BE2C (cell line): ENCODE data around the gene CHD1L.
"Not testable (repeated sequence)": the region's sequence is repeated elsewhere in the genome, so short reads cannot be mapped to it uniquely, and the experiment has no call there.

Experiments
- DNase-seq: peaks from one replicate; pipeline ENCODE4 v3.0.0-alpha.2; 2020
- H3K27me3 ChIP-seq: fragments of 250-450 bp; sonication (Bioruptor Pico); 2 replicates; pipeline ENCODE4 v1.5.1; 2020; ENCODE audit warnings: mild to moderate bottlenecking
- H3K36me3 ChIP-seq: fragments of 250-450 bp; sonication (Bioruptor Pico); 2 replicates; pipeline ENCODE4 v1.5.1; 2020; ENCODE audit warnings: mild to moderate bottlenecking
- H3K4me1 ChIP-seq: fragments of 250-450 bp; sonication (Bioruptor Pico); 2 replicates; pipeline ENCODE4 v1.5.1; 2020
- H3K4me3 ChIP-seq: 2 replicates; pipeline ENCODE4 v1.5.1; 2011; ENCODE audit warnings: low read depth, low read length
- H3K9me3 ChIP-seq: fragments of 250-450 bp; sonication (Bioruptor Pico); 2 replicates; pipeline ENCODE4 v1.5.1; 2020
- CTCF ChIP-seq: IDR thresholded peaks from 2 replicates; pipeline ENCODE4 v1.5.1; 2012; ENCODE audit warnings: mild to moderate bottlenecking, low read depth, low read length

CHD1L gene

GRCh38 chr1:147287133-147287865 is 44.8 kb downstream of the CHD1L start:
- Histone ChIP-seq H3K4me3 (no peak overlapping the region), H3K4me1 (no peaks in the 10 kb centered on the region), H3K36me3 (peaks cover 54% of the 10 kb centered on the region), H3K9me3 (no peaks in the 10 kb centered on the region), H3K27me3 (no peaks in the 10 kb centered on the region)
- no peak for TF ChIP-seq CTCF
- DNase-seq = no peak

GRCh38 chr1:147292012-147292411 is 49.5 kb downstream of the CHD1L start:
- no peaks in the 10 kb centered on the region for H3K4me1 ChIP-seq
- no peaks in the 10 kb centered on the region for H3K9me3 ChIP-seq
- DNase-seq = no peak
- peaks cover 64% of the 10 kb centered on the region for H3K36me3 ChIP-seq
- no peak overlapping the region for H3K4me3 ChIP-seq
- TF ChIP-seq CTCF = no peak
- no peaks in the 10 kb centered on the region for H3K27me3 ChIP-seq

GRCh38 chr1:147292631-147293251 is 50.3 kb downstream of the CHD1L start:
- TF ChIP-seq CTCF = no peak
- no peak for DNase-seq
- no peak overlapping the region for H3K4me3 ChIP-seq
- no peaks in the 10 kb centered on the region for H3K9me3 ChIP-seq
- no peaks in the 10 kb centered on the region for H3K4me1 ChIP-seq
- no peaks in the 10 kb centered on the region for H3K27me3 ChIP-seq
- H3K36me3 ChIP-seq = peaks cover 57% of the 10 kb centered on the region

- Histone ChIP-seq H3K4me3 (no peak overlapping the region), H3K36me3 (peaks cover 28% of the 10 kb centered on the region), H3K4me1 (no peaks in the 10 kb centered on the region), H3K27me3 (no peaks in the 10 kb centered on the region), H3K9me3 (no peaks in the 10 kb centered on the region)
- no peak for TF ChIP-seq CTCF
- DNase-seq = no peak
These were observed 55.0 kb downstream of the CHD1L start for GRCh38 chr1:147297438-147297837.

- H3K4me1 ChIP-seq, H3K27me3 ChIP-seq, H3K9me3 ChIP-seq, DNase-seq, H3K4me3 ChIP-seq, H3K36me3 ChIP-seq: not testable (repeated sequence)
These were observed 63.3 kb downstream of the CHD1L start for GRCh38 chr1:147305803-147306202.

- Histone ChIP-seq H3K36me3 (no peaks in the 10 kb centered on the region), H3K9me3 (no peaks in the 10 kb centered on the region), H3K4me3 (no peak overlapping the region), H3K27me3 (no peaks in the 10 kb centered on the region), H3K4me1 (no peaks in the 10 kb centered on the region)
- no peak for TF ChIP-seq CTCF
- no peak for DNase-seq
These were observed 74.5 kb downstream of the CHD1L start for GRCh38 chr1:147316968-147317367.

- H3K36me3 ChIP-seq, H3K4me1 ChIP-seq, H3K4me3 ChIP-seq, H3K27me3 ChIP-seq, DNase-seq, H3K9me3 ChIP-seq: not testable (repeated sequence)
These were observed 84.6 kb downstream of the CHD1L start for GRCh38 chr1:147326933-147327687.
